ENCODE measurements around the gene TNRC6B.

DNA sequence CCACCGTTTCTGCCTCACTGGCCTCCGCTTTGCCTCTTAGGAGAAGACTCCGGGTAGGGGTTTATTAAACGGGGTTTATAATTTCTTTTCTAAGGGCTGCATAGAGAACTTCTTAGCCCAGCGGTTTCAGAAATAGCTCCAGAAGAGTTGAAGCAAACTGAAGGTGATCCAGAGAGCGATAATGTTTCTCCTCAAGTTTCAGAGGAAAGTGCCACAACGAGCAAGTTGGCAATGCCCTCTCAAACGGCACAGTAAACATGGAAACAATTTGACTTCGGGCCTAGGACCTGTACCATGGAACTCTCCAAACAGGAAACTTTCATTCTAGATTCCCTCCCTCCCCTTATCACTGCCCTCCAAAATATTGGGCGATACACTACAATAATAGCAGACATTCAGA is 169.6 kb downstream of the TNRC6B start:
- TF ChIP-seq, protein P1, sequence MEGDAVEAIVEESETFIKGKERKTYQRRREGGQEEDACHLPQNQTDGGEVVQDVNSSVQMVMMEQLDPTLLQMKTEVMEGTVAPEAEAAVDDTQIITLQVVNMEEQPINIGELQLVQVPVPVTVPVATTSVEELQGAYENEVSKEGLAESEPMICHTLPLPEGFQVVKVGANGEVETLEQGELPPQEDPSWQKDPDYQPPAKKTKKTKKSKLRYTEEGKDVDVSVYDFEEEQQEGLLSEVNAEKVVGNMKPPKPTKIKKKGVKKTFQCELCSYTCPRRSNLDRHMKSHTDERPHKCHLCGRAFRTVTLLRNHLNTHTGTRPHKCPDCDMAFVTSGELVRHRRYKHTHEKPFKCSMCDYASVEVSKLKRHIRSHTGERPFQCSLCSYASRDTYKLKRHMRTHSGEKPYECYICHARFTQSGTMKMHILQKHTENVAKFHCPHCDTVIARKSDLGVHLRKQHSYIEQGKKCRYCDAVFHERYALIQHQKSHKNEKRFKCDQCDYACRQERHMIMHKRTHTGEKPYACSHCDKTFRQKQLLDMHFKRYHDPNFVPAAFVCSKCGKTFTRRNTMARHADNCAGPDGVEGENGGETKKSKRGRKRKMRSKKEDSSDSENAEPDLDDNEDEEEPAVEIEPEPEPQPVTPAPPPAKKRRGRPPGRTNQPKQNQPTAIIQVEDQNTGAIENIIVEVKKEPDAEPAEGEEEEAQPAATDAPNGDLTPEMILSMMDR (conservative IDR thresholded peaks at IDR 0.05): no peak
- no peak for TF ChIP-seq EZH2 (IDR thresholded peaks at IDR 0.05; ENCODE audit: low read depth)

Data from PC-9 (cell line).